Measurements from ENCODE around the gene HEATR9. TPM values are rescaled to one million over a fixed set of nuclear protein-coding genes. Genes with fewer than 3 reads are reported as not detected.

Gene HEATR9
- total and polyA plus RNA-seq, 2 of the 13 experiments (the other 11 are each of a cell fraction or from before 2014, with no cell fraction given) = not detected

- H3K4me3 ChIP-seq (replicated peaks in 1 of 3; ENCODE audit: insufficient read depth in 1 of 3, low read depth in 2 of 3, low read length in 3 of 3) = no peak overlapping the region
- in situ Hi-C loops (cut with HindIII; ENCODE audit: extremely low pct_ligation_motif_present, low pct_unique_long_range_greater_than_20kb) = no loop called here
- BruUV-seq (replicated peaks) = no TSS peak
- no peak overlapping the region for H2AFZ ChIP-seq (ENCODE audit: low read length)
- 17% methylated on average over 11 of the region's 11 CpGs for WGBS (ENCODE audit: low lambda C conversion rate)
- intact Hi-C loops (cut with micrococcal nuclease; ENCODE audit: unreplicated experiment) = no loop called here
- CTCF ChIA-PET (ENCODE audit: low intra/inter-chr PET ratio, low total read pairs) = no interaction called here
- H3K27me3 ChIP-seq (ENCODE audit: control insufficient read depth in 1 of 2, insufficient read depth in 2 of 2, low read length in 2 of 2) = no peaks in the 10 kb centered on the region; a peak in 1 of 5 replicates
- ATAC-seq (no peak), DNase-seq (ENCODE audit: low spot score) (no peak), FAIRE-seq (no peak)
- TF ChIP-seq SKI (IDR thresholded peaks at IDR 0.05; ENCODE audit: partially characterized antibody) = no peak
- TF ChIP-seq, protein P1, sequence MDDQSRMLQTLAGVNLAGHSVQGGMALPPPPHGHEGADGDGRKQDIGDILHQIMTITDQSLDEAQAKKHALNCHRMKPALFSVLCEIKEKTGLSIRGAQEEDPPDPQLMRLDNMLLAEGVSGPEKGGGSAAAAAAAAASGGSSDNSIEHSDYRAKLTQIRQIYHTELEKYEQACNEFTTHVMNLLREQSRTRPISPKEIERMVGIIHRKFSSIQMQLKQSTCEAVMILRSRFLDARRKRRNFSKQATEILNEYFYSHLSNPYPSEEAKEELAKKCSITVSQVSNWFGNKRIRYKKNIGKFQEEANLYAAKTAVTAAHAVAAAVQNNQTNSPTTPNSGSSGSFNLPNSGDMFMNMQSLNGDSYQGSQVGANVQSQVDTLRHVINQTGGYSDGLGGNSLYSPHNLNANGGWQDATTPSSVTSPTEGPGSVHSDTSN (CRISPR knock-in tag; IDR thresholded peaks at IDR 0.05; ENCODE audit: borderline replicate concordance) = no peak
- TF ChIP-seq, protein P2, sequence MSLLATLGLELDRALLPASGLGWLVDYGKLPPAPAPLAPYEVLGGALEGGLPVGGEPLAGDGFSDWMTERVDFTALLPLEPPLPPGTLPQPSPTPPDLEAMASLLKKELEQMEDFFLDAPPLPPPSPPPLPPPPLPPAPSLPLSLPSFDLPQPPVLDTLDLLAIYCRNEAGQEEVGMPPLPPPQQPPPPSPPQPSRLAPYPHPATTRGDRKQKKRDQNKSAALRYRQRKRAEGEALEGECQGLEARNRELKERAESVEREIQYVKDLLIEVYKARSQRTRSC (CRISPR knock-in tag; IDR thresholded peaks at IDR 0.05; ENCODE audit: low read depth) = no peak
- no peak for TF ChIP-seq ZFP90 (CRISPR knock-in tag; IDR thresholded peaks at IDR 0.05; ENCODE audit: borderline replicate concordance)
- TF ChIP-seq, protein P3, sequence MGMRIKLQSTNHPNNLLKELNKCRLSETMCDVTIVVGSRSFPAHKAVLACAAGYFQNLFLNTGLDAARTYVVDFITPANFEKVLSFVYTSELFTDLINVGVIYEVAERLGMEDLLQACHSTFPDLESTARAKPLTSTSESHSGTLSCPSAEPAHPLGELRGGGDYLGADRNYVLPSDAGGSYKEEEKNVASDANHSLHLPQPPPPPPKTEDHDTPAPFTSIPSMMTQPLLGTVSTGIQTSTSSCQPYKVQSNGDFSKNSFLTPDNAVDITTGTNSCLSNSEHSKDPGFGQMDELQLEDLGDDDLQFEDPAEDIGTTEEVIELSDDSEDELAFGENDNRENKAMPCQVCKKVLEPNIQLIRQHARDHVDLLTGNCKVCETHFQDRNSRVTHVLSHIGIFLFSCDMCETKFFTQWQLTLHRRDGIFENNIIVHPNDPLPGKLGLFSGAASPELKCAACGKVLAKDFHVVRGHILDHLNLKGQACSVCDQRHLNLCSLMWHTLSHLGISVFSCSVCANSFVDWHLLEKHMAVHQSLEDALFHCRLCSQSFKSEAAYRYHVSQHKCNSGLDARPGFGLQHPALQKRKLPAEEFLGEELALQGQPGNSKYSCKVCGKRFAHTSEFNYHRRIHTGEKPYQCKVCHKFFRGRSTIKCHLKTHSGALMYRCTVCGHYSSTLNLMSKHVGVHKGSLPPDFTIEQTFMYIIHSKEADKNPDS (CRISPR knock-in tag; IDR thresholded peaks at IDR 0.05) = no peak
- no peak for TF ChIP-seq ONECUT2 (CRISPR knock-in tag; IDR thresholded peaks at IDR 0.05)
- TF ChIP-seq KLF16 (CRISPR knock-in tag; IDR thresholded peaks at IDR 0.05) = no peak
- no peak for TF ChIP-seq RAD51 (IDR thresholded peaks at IDR 0.05; ENCODE audit: borderline replicate concordance)
- no peak for TF ChIP-seq ZSCAN29 (CRISPR knock-in tag; conservative IDR thresholded peaks at IDR 0.05)
- no peak for TF ChIP-seq ISL2 (CRISPR knock-in tag; IDR thresholded peaks at IDR 0.05)
- TF ChIP-seq E2F5 (CRISPR knock-in tag; conservative IDR thresholded peaks at IDR 0.05) = no peak
- no peak for TF ChIP-seq TIGD3 (CRISPR knock-in tag; IDR thresholded peaks at IDR 0.05; ENCODE audit: borderline replicate concordance)
- no peaks in the 10 kb centered on the region for H3K9me3 ChIP-seq (ENCODE audit: low read length)
- no peaks in the 10 kb centered on the region for H3K36me3 ChIP-seq (replicated peaks in 1 of 2; ENCODE audit: control insufficient read depth in 1 of 2, insufficient read depth in 2 of 2, low read length in 2 of 2)
- no peaks in the 10 kb centered on the region for H4K20me1 ChIP-seq (ENCODE audit: insufficient read depth, low read length)
- no peak overlapping the region for H3K4me2 ChIP-seq (ENCODE audit: low read depth, low read length)
- POLR2A ChIA-PET = no interaction called here
- H3K4me1 ChIP-seq (ENCODE audit: insufficient read depth, low read length) = no peaks in the 10 kb centered on the region
- no peak overlapping the region for H3K9ac ChIP-seq (ENCODE audit: insufficient read depth, low read depth, low read length)
- H3K79me2 ChIP-seq (ENCODE audit: insufficient read depth, low read length) = no peaks in the 10 kb centered on the region
- H3K27ac ChIP-seq (ENCODE audit: extremely low read length, insufficient read depth, low read length) = no peak overlapping the region
These were observed 32.2 kb upstream of the HEATR9 start for GRCh38 chr17:35900708-35901480.

Measured in HepG2 (cell line).